PFSK-1 (cell line): Measurements from ENCODE around the gene MMP7.

Source experiments
- FOXP2 ChIP-seq: optimal IDR thresholded peaks from 2 replicates; pipeline ENCODE3; 2011; ENCODE audit warnings: borderline replicate concordance, control low read depth, inconsistent platforms; ENCODE audit not compliant: insufficient read depth; ENCODE audit errors: extremely low read length, extremely low read depth
- POLR2AphosphoS5 ChIP-seq: IDR thresholded peaks from 2 replicates; pipeline ENCODE4 v1.6.1; 2012; ENCODE audit warnings: low read depth, mild to moderate bottlenecking, control low read depth, low read length, moderate library complexity
- REST ChIP-seq, 2 experiments: IDR thresholded peaks; 2 replicates each; pipeline versions ENCODE4 v1.6.1 to v1.8.0; 2011 to 2012; ENCODE audit warnings: low read depth in 2 of 2, low read length in 2 of 2, control low read depth in 1 of 2, inconsistent platforms in 1 of 2, mild to moderate bottlenecking in 1 of 2, moderate library complexity in 1 of 2; ENCODE audit not compliant: insufficient read depth in 1 of 2
- SIN3A ChIP-seq: IDR thresholded peaks from 2 replicates; pipeline ENCODE4 v1.6.1; 2012; ENCODE audit warnings: mild to moderate bottlenecking, low read length, moderate library complexity, borderline replicate concordance; ENCODE audit not compliant: insufficient read depth
- TAF1 ChIP-seq: IDR thresholded peaks from 2 replicates; pipeline ENCODE4 v1.6.1; 2012; ENCODE audit warnings: low read length, control low read depth, borderline replicate concordance; ENCODE audit not compliant: insufficient read depth

GRCh38 chr11:102516179-102516578 is 14.4 kb downstream of the MMP7 start:
- TF ChIP-seq POLR2AphosphoS5 (no peak), TAF1 (no peak), REST (IDR thresholded peaks at IDR 0.05; ENCODE audit: insufficient read depth in 1 of 2, low read depth in 2 of 2, low read length in 2 of 2) (no peak), FOXP2 (no peak), SIN3A (no peak)
